ENCODE results near the gene CYP4Z1.
"Not testable (repeated sequence)": the region's sequence is repeated elsewhere in the genome, so short reads cannot be mapped to it uniquely, and the experiment has no call there.

CYP4Z1 gene

DNA sequence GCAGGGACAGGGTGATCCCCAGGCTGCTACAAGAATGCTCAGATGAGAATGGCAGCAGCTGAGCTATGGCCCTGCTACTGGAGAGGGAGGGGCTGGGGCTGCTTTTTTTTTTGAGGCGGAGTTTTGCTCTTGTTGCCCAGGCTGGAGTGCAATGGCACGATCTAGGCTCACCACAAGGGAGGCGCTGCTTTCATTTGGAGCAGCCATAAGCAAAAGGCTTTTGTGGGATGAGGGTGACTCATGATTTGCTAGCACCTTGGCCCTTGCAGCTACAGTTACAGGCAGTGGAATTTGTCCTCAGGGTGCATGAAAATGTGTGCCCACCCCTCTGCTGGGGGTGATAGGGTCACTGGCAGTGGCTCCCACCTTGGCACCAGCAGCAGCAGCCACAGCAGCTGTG lies 37.8 kb downstream of the CYP4Z1 start:
- no peak overlapping the region for H3K4me3 ChIP-seq (ENCODE audit: control insufficient read depth, low read depth, low read length)
- TF ChIP-seq, protein P1, sequence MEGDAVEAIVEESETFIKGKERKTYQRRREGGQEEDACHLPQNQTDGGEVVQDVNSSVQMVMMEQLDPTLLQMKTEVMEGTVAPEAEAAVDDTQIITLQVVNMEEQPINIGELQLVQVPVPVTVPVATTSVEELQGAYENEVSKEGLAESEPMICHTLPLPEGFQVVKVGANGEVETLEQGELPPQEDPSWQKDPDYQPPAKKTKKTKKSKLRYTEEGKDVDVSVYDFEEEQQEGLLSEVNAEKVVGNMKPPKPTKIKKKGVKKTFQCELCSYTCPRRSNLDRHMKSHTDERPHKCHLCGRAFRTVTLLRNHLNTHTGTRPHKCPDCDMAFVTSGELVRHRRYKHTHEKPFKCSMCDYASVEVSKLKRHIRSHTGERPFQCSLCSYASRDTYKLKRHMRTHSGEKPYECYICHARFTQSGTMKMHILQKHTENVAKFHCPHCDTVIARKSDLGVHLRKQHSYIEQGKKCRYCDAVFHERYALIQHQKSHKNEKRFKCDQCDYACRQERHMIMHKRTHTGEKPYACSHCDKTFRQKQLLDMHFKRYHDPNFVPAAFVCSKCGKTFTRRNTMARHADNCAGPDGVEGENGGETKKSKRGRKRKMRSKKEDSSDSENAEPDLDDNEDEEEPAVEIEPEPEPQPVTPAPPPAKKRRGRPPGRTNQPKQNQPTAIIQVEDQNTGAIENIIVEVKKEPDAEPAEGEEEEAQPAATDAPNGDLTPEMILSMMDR (conservative IDR thresholded peaks at IDR 0.05; ENCODE audit: control insufficient read depth, insufficient read depth, low read depth, low read length), result no peak
- DNase-seq (ENCODE audit: low read depth), result no peak

- TF ChIP-seq, protein P1 (conservative IDR thresholded peaks at IDR 0.05; ENCODE audit: control insufficient read depth, insufficient read depth, low read depth, low read length), result no peak
- DNase-seq (ENCODE audit: low read depth), result no peak
- no peak overlapping the region for H3K4me3 ChIP-seq (ENCODE audit: control insufficient read depth, low read depth, low read length)
Measured at GRCh38 chr1:47106792-47107191, 39.8 kb downstream of the CYP4Z1 start.

GRCh38 chr1:47107851-47108574 lies 41.0 kb downstream of the CYP4Z1 start:
- DNase-seq (ENCODE audit: low read depth); H3K4me3 ChIP-seq (ENCODE audit: control insufficient read depth, low read depth, low read length): not testable (repeated sequence)

DNA sequence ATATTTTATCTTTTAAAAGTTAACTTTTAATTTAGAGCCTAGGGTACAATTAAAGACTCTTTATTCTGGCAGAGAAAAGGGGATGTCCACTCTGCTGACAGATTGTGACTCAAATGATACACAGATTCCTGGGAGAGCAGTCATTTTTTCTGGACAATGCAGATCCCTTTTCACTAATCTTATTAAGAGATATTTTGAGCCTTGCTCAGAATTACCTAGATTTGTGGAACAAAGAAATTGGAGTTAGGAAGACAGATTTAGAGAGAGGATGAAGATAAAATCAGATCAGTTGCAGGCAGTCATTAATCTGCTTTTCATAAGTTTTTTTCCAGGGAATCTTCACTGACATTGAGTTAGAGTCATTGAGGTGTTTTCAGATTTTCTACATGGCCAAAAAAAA lies 42.5 kb downstream of the CYP4Z1 start:
- not testable (repeated sequence) for DNase-seq (ENCODE audit: low read depth); H3K4me3 ChIP-seq (ENCODE audit: control insufficient read depth, low read depth, low read length)

DNA sequence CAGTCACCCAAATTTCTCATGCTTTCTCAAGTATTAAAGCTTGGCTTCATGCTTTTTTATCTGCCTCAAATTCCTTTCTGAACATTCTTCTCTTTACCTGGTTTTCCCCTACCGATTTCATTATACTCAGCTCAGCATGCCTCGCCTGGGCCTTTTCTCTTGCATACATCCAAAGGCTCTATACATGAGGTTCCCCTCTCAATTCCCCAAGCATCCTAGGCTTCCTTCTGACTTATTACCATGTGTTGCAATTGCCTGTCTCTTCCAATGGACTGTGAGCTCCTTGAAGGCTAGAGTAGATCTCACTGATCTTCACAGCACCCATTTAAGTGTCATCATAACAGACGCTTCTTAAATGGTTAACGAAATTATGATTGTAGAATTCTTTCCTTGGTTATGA lies 46.1 kb downstream of the CYP4Z1 start:
- H3K4me3 ChIP-seq (ENCODE audit: control insufficient read depth, low read depth, low read length), result no peak overlapping the region
- DNase-seq (ENCODE audit: low read depth), result no peak
- TF ChIP-seq, protein P1 (conservative IDR thresholded peaks at IDR 0.05; ENCODE audit: control insufficient read depth, insufficient read depth, low read depth, low read length), result no peak

DNA sequence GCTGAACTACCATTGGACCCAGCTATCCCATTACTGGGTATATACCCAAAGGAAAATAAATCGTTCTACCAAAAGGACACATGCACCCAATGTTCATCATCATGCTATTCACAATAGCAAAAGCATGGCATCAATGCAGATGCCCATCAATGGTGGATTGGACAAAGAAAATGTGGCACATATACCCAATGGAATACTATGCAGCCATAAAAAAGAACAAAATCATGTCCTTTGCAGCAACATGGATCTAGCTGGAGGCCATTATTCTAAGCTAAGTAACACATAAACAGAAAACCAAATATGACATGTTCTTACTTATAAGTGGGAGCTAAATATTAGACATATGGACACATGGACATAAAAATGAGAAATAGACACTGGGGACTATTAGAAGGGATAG lies 54.0 kb downstream of the CYP4Z1 start:
- not testable (repeated sequence) for DNase-seq (ENCODE audit: low read depth); H3K4me3 ChIP-seq (ENCODE audit: control insufficient read depth, low read depth, low read length)

GRCh38 chr1:47124834-47125233 lies 57.8 kb downstream of the CYP4Z1 start:
- not testable (repeated sequence) for DNase-seq (ENCODE audit: low read depth); H3K4me3 ChIP-seq (ENCODE audit: control insufficient read depth, low read depth, low read length)

- not testable (repeated sequence) for DNase-seq (ENCODE audit: low read depth); H3K4me3 ChIP-seq (ENCODE audit: control insufficient read depth, low read depth, low read length)
Measured at GRCh38 chr1:47126997-47127396, 60.0 kb downstream of the CYP4Z1 start.

DNA sequence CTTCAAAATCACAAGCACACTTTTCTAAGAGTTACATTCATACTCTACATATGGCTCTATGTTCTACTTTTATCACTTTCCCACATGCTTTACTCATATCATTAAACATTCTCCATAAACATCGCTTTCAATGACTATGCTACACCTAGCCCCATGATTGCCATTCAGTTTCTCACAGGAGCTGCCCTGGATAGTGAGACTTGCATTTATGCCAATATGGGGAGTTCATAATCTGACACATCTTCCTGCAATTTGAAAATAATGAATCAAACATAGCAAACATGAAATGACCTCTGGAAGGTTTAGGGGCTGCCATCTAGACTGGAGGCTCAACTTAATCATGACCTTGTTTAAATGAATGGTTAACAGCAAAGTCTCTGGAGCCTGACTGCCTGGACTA lies 61.2 kb downstream of the CYP4Z1 start:
- DNase-seq (ENCODE audit: low read depth), result no peak
- TF ChIP-seq, protein P1 (conservative IDR thresholded peaks at IDR 0.05; ENCODE audit: control insufficient read depth, insufficient read depth, low read depth, low read length), result no peak
- H3K4me3 ChIP-seq (ENCODE audit: control insufficient read depth, low read depth, low read length), result no peak overlapping the region

DNA sequence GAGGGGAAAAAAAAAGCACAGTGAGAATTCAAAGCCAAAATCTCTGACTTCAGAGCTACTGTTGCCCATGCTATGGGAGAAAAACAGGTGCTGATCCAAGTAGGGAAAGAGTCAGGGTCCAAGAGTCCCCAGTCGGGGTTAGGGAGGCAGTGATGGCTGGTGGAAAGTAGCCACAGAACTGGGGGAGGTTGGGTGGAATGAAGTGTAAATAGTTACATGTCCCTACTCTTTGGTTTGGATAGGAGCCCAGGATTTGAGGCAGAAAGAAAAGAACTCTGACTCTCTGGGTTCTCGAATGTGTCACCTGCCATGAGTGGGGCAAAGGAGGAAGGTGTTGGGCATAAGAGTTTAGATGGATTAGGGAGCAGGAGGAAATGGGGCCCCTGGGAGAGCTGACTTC lies 61.8 kb downstream of the CYP4Z1 start:
- not testable (repeated sequence) for H3K4me3 ChIP-seq (ENCODE audit: control insufficient read depth, low read depth, low read length); DNase-seq (ENCODE audit: low read depth)

DNA sequence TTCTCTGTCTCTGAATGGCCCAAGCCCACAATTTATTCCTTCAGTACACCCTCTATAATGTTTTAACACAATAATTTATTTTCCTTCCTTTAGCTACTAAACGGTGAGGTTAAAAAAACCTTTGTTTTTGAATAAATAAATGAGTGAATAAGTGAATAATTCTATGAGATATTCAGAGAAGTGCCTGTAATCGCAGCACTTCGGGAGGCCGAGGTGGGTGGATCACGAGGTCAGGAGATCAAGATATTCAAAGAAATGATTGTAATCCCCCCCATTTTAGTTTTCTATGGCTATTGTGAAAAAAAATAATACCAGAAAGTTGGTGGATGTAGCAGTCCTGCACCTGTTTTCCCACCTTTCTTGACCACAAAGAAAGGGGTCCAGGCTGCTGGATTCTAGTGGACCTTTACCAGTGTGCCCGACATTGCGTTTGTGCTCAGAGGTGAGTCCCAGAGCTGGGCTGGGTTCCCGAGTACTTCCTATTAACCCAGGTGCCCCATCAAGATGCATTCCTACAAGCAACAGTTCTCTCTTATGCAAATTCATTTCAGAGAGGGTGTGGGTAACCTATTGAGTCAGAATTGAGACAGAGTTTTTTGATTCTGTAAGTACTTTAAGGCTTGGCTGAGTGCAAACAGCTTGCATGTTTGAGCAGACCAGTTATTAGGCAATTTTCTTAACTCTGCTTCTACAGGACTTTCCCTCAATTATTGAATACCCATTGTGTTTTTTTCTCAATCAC lies 62.6 kb downstream of the CYP4Z1 start:
- not testable (repeated sequence) for DNase-seq (ENCODE audit: low read depth); H3K4me3 ChIP-seq (ENCODE audit: control insufficient read depth, low read depth, low read length)

GRCh38 chr1:47132665-47133064 lies 65.6 kb downstream of the CYP4Z1 start:
- not testable (repeated sequence) for H3K4me3 ChIP-seq (ENCODE audit: control insufficient read depth, low read depth, low read length); DNase-seq (ENCODE audit: low read depth)

Data from fibroblast of mammary gland (primary cell).